ENCODE results near the gene BIK.
"Not testable (repeated sequence)": the region's sequence is repeated elsewhere in the genome, so short reads cannot be mapped to it uniquely, and the experiment has no call there.

BIK gene, protein sequence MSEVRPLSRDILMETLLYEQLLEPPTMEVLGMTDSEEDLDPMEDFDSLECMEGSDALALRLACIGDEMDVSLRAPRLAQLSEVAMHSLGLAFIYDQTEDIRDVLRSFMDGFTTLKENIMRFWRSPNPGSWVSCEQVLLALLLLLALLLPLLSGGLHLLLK

GRCh38 chr22:43110444-43110926 lies at the start of gene BIK:
BIK (plus strand) TSS chr22:43110750; CDS start chr22:43124023, 13,273 bp downstream.
- peak; percentile 53 for DNase-seq

GRCh38 chr22:43066134-43066533 lies 44.4 kb upstream of the BIK start:
- peak; percentile 20 for DNase-seq

DNA sequence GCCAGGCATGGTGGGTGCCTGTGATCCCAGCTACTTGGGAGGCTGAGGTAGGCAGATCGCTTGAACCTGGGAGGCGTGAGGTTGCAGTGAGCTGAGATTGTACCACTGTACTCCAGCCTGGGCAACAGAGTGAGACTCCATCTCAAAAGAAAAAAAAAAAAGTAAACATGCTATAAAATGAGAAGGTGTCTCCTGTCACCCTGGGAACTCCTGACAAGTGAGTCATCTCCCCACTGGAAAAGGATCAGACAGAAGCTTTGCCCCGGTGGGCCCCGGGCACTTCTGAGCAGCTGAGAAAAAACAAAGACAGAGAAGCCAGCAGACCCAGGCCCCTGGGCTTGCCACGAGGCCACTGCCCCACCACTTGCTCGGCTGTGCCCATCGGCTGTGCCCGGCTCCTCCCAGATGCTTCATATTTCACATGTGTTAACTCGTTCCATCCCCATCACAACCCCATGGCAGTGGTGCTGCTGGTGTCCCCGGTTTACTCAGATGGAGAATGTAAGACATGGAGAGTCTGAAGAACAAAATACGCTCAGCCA lies 43.6 kb upstream of the BIK start:
- DNase-seq = no peak

GRCh38 chr22:43077121-43077877 lies 33.3 kb upstream of the BIK start:
- DNase-seq = no peak

DNA sequence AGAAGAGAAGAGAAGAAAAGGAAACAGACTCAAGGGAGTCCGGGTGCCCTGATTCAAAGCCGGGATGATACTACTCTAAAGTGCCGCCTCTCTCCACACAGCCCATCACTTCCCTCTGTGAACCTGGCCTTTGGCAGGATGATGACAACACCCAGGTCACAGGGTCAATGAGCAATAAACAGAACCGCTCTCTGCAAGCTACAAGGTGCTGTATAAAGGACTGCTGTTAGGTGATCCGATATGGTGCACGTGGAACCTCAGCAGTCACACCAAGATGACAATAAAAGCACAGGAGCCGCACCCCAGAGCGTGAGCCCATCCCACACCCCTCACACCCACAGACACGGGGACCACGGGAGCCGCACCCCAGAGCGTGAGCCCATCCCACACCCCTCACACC lies 32.0 kb upstream of the BIK start:
- DNase-seq = no peak

DNA sequence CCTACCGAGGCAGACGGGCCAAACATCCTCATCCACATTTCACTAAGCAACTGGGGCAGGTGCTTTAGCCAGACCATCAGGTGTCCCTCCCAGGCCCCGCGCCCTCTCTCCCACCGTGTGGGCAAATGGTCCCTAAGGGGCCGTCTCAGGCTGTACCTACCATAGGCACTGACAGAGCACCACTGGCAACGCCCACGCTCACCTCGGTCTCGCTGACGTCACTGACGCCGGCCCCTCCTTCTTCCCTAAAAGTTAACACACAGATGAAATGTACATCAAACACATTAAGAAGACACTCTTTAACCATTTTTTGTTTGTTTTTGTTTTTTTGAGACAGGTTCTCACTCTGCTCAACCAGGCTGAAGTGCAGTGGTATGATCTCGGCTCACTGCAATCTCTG lies 30.8 kb upstream of the BIK start:
- no peak for DNase-seq

DNA sequence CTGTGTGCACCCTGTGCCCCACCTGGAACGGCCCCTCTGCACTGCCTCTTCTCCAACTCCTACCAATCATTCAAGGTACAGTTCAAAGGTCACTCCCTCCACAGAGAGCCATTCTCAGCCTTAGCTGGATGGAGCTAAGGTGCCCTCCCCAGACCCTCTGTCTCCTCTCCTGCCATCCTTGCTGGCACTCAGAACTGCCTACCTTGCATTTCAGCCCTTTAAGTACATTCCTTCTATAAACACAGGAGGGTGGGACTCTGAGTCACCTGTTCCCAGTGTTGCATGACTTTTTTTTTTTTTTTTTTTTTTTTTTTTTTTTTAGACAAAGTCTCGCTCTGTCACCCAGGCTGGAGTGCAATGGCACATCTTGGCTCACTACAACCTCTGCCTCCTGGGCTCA lies 29.9 kb upstream of the BIK start:
- DNase-seq = peak; percentile 31

DNA sequence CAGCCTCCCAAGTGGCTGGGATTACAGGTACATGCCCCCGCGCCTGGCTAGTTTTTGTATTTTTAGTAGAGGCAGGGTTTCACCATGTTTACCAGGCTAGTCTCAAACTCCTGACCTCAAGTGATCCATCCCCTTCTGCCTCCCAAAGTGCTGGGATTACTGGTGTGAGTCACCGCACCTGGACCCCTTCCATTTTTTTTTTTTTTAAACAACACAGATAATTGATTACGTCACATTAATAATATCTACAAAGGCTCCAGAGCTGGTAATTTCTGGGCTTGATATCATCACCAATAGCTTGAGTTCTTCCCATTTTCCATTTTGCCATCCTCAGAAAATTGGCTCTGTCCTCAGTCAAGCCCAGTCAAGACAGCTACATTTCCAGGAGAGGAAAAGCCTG lies 28.6 kb upstream of the BIK start:
- DNase-seq = no peak

DNA sequence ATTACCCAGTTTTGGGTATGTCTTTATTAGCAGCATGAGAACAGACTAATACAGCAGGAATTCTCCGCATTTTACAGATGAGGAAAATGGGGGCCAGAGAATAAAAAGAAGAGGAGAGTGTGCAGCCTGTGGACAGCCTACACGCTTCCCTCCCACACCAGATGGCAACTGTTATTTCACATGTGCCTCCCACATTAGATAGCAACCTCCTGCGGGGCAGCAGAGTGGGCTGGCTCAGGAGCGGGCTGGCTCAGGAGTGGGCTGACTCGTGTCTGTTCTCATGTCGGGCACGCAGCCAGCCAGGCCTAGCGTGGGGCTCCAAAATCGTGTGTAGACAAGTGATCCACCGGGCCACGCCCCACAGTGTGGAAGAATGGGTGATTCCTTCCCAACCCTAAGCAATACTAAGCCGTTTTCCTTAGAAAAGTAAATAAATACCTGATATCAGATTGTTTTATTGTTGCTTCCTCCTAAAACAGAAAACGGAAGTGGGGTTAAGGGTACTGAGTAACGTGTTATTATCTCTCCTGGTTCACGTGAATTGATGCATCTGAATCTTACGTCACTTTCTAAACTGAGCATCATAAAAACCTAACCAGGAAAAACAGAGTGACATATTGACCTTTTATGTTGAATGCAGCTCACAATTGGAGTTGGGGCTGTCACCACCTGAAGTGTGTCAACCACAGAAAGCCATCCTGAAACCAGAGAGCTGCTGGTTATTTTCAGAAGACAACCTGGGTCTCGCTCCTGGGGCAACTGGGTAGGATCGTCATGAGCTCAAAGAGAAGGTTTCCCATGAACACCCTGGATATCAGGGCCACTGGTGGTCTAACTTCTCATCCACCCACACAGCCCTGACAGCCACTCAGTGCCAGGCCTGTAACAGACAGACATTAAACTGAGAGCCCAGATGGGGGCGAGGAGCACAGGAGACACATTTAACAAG lies 24.6 kb upstream of the BIK start:
- DNase-seq = no peak

DNA sequence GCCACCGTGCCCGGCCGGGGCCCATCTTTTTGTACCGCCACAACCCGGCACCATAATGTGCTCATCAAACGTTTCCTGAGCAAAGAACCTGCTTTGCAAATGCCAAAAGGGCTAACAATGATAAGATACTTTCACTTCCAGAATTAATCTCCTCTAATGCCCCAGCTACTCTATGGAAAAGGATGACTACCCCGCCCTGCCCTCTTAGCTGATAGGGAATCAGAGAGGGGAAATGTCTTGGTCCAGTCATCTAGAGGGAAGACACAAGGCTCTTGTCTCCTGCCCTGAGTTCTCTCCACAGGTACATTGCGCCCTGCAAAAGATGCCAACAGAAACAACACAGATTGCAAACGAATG lies 21.9 kb upstream of the BIK start:
- no peak for DNase-seq

- DNase-seq = peak; percentile 86
Observed at GRCh38 chr22:43088984-43089717, 21.4 kb upstream of the BIK start, which contains the start of gene TTLL1. TTLL1 (minus strand) TSS chr22:43089391; CDS start chr22:43075586, 13,805 bp downstream.

DNA sequence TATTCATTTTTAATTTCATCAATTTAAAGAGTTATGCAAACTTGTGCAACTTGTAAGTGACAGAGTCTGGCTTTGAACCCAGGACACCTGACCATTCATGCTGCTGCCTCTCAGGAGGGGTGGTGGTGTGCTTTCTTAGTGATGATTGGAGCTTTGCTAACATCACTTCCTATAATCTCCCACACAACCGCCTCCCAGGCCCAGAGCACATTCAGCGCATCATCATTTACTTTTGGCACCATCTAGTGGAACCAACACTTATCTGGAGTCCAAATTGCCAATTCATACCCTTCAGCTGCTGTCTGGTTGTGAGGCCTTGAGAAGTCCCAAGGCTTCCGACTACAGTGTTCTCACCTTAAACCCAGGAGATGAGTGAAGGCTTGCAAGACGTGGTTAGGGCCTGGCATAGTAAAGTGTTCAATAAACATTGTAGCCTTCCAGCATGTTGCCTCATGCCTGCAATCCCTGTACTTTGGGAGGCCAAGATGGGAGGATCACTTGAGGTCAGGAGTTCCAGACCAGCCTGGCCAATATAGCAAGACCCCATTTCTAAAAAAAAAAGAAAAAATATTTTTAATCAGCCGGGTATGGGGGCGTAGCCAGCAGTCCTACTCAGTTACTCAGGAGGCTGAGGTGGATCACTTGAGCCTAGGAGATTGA lies 20.3 kb upstream of the BIK start:
- peak; percentile 77 for DNase-seq

GRCh38 chr22:43092085-43092484 lies 18.5 kb upstream of the BIK start:
- DNase-seq = no peak

DNA sequence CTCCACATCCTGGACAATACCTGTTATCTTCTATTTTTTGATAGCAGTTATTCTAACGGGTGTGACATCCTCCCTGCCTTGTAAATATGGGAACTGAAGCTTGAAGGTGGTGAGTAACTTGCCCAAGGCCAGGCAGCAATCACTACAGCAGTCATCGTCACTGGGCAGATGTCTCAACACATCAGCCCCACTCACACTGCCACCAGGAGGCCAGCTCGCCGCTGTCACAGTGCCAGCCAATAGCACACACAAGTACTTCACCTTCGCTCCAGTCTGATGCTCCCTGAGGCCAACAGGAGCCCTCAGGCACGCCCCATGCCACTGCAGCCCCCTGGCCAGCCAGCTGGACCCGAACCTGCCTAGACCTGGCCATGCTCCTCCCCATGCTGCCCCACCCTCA lies 16.5 kb upstream of the BIK start:
- DNase-seq = peak; percentile 64

DNA sequence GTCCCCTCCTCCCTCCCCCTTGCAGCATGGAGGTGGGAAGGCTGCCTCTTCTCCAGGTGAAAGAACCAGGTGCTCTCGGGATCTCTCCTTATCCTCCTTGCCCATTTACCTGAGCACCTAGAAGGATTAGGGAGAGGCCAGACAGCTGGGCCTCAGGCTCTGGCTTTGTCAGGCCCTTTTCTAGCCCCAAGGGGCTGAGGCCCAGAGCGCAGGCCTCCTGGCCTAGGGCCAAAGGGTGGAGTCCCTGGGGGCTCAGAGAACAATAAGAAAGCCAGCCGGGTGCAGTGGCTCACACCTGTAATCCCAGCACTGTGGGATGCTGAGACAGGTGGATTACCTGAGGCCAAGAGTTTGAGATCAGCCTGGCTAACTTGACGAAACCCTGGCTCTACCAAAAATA lies 16.0 kb upstream of the BIK start:
- peak; percentile 54 for DNase-seq

DNA sequence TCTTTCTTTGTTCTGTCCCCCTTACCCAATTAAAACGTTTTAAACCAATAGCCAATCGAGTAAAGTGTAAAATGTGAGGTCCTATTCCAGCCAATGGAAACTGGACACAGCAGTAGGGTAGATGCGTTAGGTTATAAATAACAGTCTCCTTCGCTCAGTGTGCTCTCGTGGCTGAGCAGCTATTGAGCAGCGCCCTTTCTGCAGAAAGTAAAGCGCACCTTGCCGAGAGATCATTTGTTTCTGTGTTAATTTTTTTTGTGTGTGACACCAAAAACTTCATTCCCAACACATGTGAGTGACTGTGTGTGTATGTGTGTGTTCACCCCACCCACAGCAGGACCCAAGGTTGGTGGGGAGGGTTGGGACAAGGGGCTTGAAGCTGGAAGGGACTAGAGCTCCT lies 14.1 kb upstream of the BIK start:
- no peak for DNase-seq

- no peak for DNase-seq
Observed at GRCh38 chr22:43098356-43098755, 12.2 kb upstream of the BIK start.

DNA sequence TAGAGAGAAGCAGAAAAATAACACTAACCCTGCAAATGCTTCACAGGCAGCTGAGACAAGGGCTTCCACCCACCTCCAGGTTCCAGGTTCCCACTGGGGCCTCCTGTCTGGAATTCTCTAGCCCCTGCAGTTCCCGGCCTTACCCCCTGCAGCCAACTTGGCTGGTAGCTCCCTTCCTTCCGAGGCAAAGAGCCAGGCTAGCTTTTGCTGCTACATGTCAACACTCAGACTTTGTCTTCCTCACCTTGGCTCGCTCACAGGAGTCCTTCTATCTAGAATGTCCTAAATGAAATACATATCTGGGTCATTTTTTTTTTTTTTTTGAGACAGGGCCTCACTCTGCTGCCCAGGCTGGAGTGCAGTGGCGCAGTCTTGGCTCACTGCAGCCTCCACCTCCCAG lies 11.5 kb upstream of the BIK start:
- DNase-seq = no peak

DNA sequence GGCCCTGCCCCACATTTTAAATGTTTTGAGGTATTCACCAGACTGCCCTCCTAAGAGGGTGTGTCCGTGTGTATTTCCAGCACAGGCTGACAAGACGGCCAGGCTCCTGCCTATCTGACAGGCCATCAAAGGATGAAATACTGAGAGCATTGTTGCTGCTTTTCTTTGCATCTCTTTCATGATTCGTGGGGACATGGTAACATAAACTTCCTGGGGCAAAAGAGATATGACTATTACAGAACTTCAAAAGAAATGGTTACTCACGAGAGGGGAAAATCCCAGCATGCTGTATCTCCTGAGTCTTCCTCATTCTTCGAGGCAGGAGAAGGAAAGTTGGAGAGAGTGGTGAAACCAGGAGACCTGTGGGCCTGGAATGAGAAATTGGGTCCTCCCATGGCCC lies 10.3 kb upstream of the BIK start:
- no peak for DNase-seq

GRCh38 chr22:43101306-43101705 lies 9.2 kb upstream of the BIK start:
- no peak for DNase-seq

DNA sequence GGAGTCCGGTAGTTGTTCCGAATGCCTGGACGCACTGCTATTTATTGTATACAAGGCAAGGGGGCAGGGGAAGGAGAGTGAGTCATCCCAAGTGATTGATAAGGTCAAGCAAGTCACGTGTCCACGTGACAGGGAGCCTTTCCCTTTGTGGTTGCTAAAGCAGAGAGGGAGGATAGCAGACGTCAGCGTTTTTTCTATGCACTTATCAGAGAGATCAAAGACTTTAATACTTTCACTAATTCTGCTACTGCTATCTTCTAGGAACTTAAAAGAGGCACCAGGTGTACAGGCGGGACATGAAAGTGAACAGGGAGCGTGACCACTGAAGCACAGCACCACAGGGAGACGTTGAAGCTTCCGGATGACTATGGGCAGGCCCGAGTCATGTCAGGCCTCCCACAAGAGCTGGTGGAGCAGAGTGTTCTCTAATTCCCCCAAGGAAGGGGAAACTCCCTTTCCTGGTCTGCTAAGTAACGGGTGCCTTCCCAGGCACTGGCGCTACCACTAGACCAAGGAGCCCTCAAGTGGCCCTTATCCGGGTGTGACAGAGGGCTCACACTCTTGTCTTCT lies 6.4 kb upstream of the BIK start:
- DNase-seq = not testable (repeated sequence)

DNA sequence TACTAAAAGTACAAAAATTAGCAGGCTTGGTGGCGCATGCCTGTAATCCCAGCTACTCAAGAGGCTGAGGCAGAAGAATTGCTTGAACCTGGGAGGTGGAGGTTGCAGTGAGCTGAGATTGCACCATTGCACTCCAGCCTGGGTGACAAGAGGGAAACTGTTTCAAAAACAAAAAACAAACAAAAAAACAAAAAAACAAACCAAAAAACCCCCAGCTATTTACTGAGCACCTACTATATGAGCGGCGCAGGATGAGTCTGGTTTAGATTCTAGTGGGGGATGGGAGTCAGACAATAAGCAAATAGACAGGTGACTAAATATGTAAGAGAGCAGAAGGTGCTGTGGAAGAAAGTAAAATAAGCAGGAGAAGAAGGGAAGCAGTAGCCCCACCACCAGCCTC lies 5.6 kb upstream of the BIK start:
- not testable (repeated sequence) for DNase-seq

Measured in NCI-H146 (cell line).